ENCODE results near the gene RAB41. TPM values are rescaled to one million over a fixed set of nuclear protein-coding genes. Genes with fewer than 3 reads are reported as not detected.

Gene RAB41
- polyA plus RNA-seq, 3 donors: not detected

- Histone ChIP-seq H3K9me3 (replicated peaks in 1 of 2; ENCODE audit: control insufficient read depth in 1 of 2, insufficient read depth in 1 of 2, low read length in 2 of 2) (no peaks in the 10 kb centered on the region), H3K4me2 (replicated peaks; ENCODE audit: extremely low read depth, low read length, poor library complexity, severe bottlenecking) (no peak overlapping the region), H3K27me3 (ENCODE audit: control insufficient read depth in 2 of 2, insufficient read depth in 2 of 2, low read length in 2 of 2) (no peaks in the 10 kb centered on the region), H3K27ac (ENCODE audit: low read depth in 1 of 2, low read length in 2 of 2) (no peak overlapping the region), H3K4me1 (ENCODE audit: control insufficient read depth in 1 of 2, insufficient read depth in 2 of 2, low read length in 2 of 2) (no peaks in the 10 kb centered on the region), H4K20me1 (ENCODE audit: insufficient read depth, low read length) (no peaks in the 10 kb centered on the region), H3K9ac (ENCODE audit: insufficient read depth, low read length, poor library complexity, severe bottlenecking) (no peak overlapping the region), H3K79me2 (ENCODE audit: insufficient read depth, low read length) (no peaks in the 10 kb centered on the region), H2AFZ (ENCODE audit: insufficient read depth, low read depth, low read length, poor library complexity, severe bottlenecking) (no peak overlapping the region), H3K4me3 (replicated peaks in 1 of 3; ENCODE audit: low read depth in 2 of 3, low read length in 3 of 3) (no peak overlapping the region), H3K36me3 (replicated peaks in 1 of 2; ENCODE audit: control insufficient read depth in 1 of 2, insufficient read depth in 2 of 2, low read length in 2 of 2) (no peaks in the 10 kb centered on the region)
- no peak overlapping the region for H3K4me3 Mint-ChIP-seq
- peaks cover 6 to 9% of the 10 kb centered on the region in 2 donors for H3K36me3 Mint-ChIP-seq
- peaks cover 0 to 2% (median 1%) of the 10 kb centered on the region in 3 donors for H3K27me3 Mint-ChIP-seq (ENCODE audit: low read depth in 3 of 3)
- no peak overlapping the region for H3K27ac Mint-ChIP-seq
- no peak for TF ChIP-seq CTCF (IDR thresholded peaks at IDR 0.05)
- no CpG with 5 or more reads among the region's 3 CpGs for WGBS (ENCODE audit: insufficient coverage)
- no peaks in the 10 kb centered on the region for H3K4me1 Mint-ChIP-seq
- peaks cover 0 to 6% (median 2%) of the 10 kb centered on the region in 7 donors for H3K9me3 Mint-ChIP-seq
- no peak for DNase-seq
- intact Hi-C loops (cut with micrococcal nuclease): no loop called here
These were observed 2.9 kb upstream of the RAB41 start for GRCh38 chrX:70279081-70279480.

GRCh38 chrX:70280573-70280972 lies 1.4 kb upstream of the RAB41 start:
- no peaks in the 10 kb centered on the region for H3K4me1 ChIP-seq (ENCODE audit: control insufficient read depth in 1 of 2, insufficient read depth in 2 of 2, low read length in 2 of 2)
- H3K27ac ChIP-seq (ENCODE audit: low read depth in 1 of 2, low read length in 2 of 2): no peak overlapping the region
- Mint-ChIP-seq H3K4me3 (no peak overlapping the region), H3K27ac (no peak overlapping the region), H3K9me3 (peaks cover 0 to 6% (median 2%) of the 10 kb centered on the region in 7 donors), H3K4me1 (no peaks in the 10 kb centered on the region), H3K27me3 (ENCODE audit: low read depth in 3 of 3) (peaks cover 0 to 2% (median 1%) of the 10 kb centered on the region in 3 donors), H3K36me3 (peaks cover 12 to 21% of the 10 kb centered on the region in 2 donors)
- H2AFZ ChIP-seq (ENCODE audit: insufficient read depth, low read depth, low read length, poor library complexity, severe bottlenecking): no peak overlapping the region
- intact Hi-C loops (cut with micrococcal nuclease): no loop called here
- H3K9ac ChIP-seq (ENCODE audit: insufficient read depth, low read length, poor library complexity, severe bottlenecking): no peak overlapping the region
- H3K36me3 ChIP-seq (replicated peaks in 1 of 2; ENCODE audit: control insufficient read depth in 1 of 2, insufficient read depth in 2 of 2, low read length in 2 of 2): peaks cover under 1 to 3% of the 10 kb centered on the region in 2 donors
- H3K4me2 ChIP-seq (replicated peaks; ENCODE audit: extremely low read depth, low read length, poor library complexity, severe bottlenecking): no peak overlapping the region
- H4K20me1 ChIP-seq (ENCODE audit: insufficient read depth, low read length): no peaks in the 10 kb centered on the region
- no peak for TF ChIP-seq CTCF (IDR thresholded peaks at IDR 0.05)
- H3K79me2 ChIP-seq (ENCODE audit: insufficient read depth, low read length): no peaks in the 10 kb centered on the region
- no peak overlapping the region for H3K4me3 ChIP-seq (replicated peaks in 1 of 3; ENCODE audit: low read depth in 2 of 3, low read length in 3 of 3)
- H3K9me3 ChIP-seq (replicated peaks in 1 of 2; ENCODE audit: control insufficient read depth in 1 of 2, insufficient read depth in 1 of 2, low read length in 2 of 2): no peaks in the 10 kb centered on the region
- no peak for DNase-seq
- H3K27me3 ChIP-seq (ENCODE audit: control insufficient read depth in 2 of 2, insufficient read depth in 2 of 2, low read length in 2 of 2): no peaks in the 10 kb centered on the region
- WGBS (ENCODE audit: insufficient coverage): 100% methylated on average over 2 of the region's 3 CpGs
